Keratinocyte (primary cell): ENCODE data around the gene SEZ6L2. TPM values are rescaled to one million over a fixed set of nuclear protein-coding genes. Genes with fewer than 3 reads are reported as not detected.
A peak's percentile ranks its signal among the peaks of the same experiment; 100 is the strongest.
"Not testable (repeated sequence)": the region's sequence is repeated elsewhere in the genome, so short reads cannot be mapped to it uniquely, and the experiment has no call there.

ENCODE experiments used
- DNase-seq: peaks from one replicate; pipeline ENCODE4 v3.0.0-alpha.2; 2011; ENCODE audit warnings: low read depth, missing footprints, low spot score
- FAIRE-seq: peaks from 2 replicates; lab custom pipeline; 2011; peaks lifted over from hg19 to GRCh38; lab: Jason Lieb, UNC
- H2AFZ ChIP-seq: 2 replicates; pipeline ENCODE4 v1.6.0; 2012; ENCODE audit warnings: low read length, control low read depth, inconsistent platforms; ENCODE audit not compliant: control insufficient read depth
- H3K27ac ChIP-seq: 2 replicates; pipeline ENCODE4 v1.5.1; 2011; ENCODE audit warnings: low read length; ENCODE audit not compliant: control insufficient read depth, insufficient read depth
- H3K27me3 ChIP-seq: 3 replicates; pipeline ENCODE4 v1.6.0; 2011; ENCODE audit warnings: low read length; ENCODE audit not compliant: control insufficient read depth, insufficient read depth; ENCODE audit errors: extremely low read depth
- H3K36me3 ChIP-seq, 2 experiments: 2 replicates in 1 of 2; 3 replicates in 1 of 2; pipeline ENCODE4 v1.5.1; 2011; ENCODE audit warnings: low read length in 2 of 2, mild to moderate bottlenecking in 1 of 2; ENCODE audit not compliant: control insufficient read depth in 2 of 2, insufficient read depth in 2 of 2; ENCODE audit errors: extremely low read depth in 1 of 2
- H3K4me1 ChIP-seq: 3 replicates; pipeline ENCODE4 v1.5.1; 2011; ENCODE audit warnings: low read length; ENCODE audit not compliant: control insufficient read depth, insufficient read depth; ENCODE audit errors: extremely low read depth
- H3K4me2 ChIP-seq: 3 replicates; pipeline ENCODE4 v1.6.0; 2011; ENCODE audit warnings: low read depth, low read length; ENCODE audit not compliant: control insufficient read depth, insufficient read depth; ENCODE audit errors: extremely low read depth
- H3K4me3 ChIP-seq, 3 experiments: fragments of 200-600 bp in 1 of 3; sonication (generic) in 1 of 3; 2 replicates in 2 of 3; 3 replicates in 1 of 3; pipeline ENCODE4 v1.5.1; 2011 to 2016; ENCODE audit warnings: low read length in 3 of 3, mild to moderate bottlenecking in 3 of 3, control low read depth in 2 of 3, inconsistent platforms in 1 of 3, low read depth in 1 of 3, mixed read lengths in 1 of 3, mixed run types in 1 of 3, moderate library complexity in 1 of 3; ENCODE audit not compliant: control insufficient read depth in 2 of 3, insufficient read depth in 2 of 3; ENCODE audit errors: extremely low read depth in 1 of 3
- H3K79me2 ChIP-seq: 2 replicates; pipeline ENCODE4 v1.6.0; 2012; ENCODE audit warnings: low read length; ENCODE audit not compliant: control insufficient read depth, insufficient read depth
- H3K9ac ChIP-seq: 3 replicates; pipeline ENCODE4 v1.6.0; 2011; ENCODE audit warnings: low read length; ENCODE audit not compliant: control insufficient read depth, insufficient read depth; ENCODE audit errors: extremely low read depth
- H3K9me1 ChIP-seq: 3 replicates; pipeline ENCODE4 v1.6.0; 2011; ENCODE audit warnings: low read length; ENCODE audit not compliant: control insufficient read depth, insufficient read depth; ENCODE audit errors: extremely low read depth
- H3K9me3 ChIP-seq: 2 replicates; pipeline ENCODE4 v1.5.1; 2012; ENCODE audit warnings: low read depth, low read length; ENCODE audit not compliant: control insufficient read depth
- H4K20me1 ChIP-seq: 3 replicates; pipeline ENCODE4 v1.6.0; 2011; ENCODE audit warnings: low read length; ENCODE audit not compliant: control insufficient read depth, insufficient read depth; ENCODE audit errors: extremely low read depth
- EZH2 ChIP-seq: IDR thresholded peaks from one replicate; pipeline ENCODE4 v1.6.1; 2012; ENCODE audit warnings: inconsistent platforms, mild to moderate bottlenecking, low read length, moderate library complexity
- dilution Hi-C: fragments of 300-500 bp; cut with MboI; formaldehyde crosslinking; loops from one replicate; pipeline ENCODE4 v1.7.0; 2020; ENCODE audit warnings: low sequenced_read_pairs; ENCODE audit not compliant: extremely low pct_ligation_motif_present
- polyA plus RNA-seq, 5 experiments: library from polyadenylated mRNA; depleted of rRNA in 3 of 5; stranded (reverse) in 3 of 5; stranded (forward) in 1 of 5; unstranded in 1 of 5; fragments of >200 nt; gene quantifications; 1 replicate in 1 of 5; 2 replicates in 3 of 5; 3 replicates in 1 of 5; pipeline versions ENCODE4 v1.2.1 to v1.2.3, GENCODE V29; 2011 to 2012; ENCODE audit warnings: missing spikeins in 2 of 5, low read depth in 1 of 5, low replicate concordance in 1 of 5
- TF ChIP-seq, protein P1 (sequence below), 3 experiments: IDR thresholded peaks in 1 of 3; conservative IDR thresholded peaks in 1 of 3; optimal IDR thresholded peaks in 1 of 3; 2 replicates in 2 of 3; 3 replicates in 1 of 3; pipeline versions ENCODE3 to v1.5.1; 2011; ENCODE audit warnings: low read length in 3 of 3, mild to moderate bottlenecking in 3 of 3, moderate library complexity in 2 of 3, control low read depth in 1 of 3, inconsistent platforms in 1 of 3; ENCODE audit not compliant: insufficient read depth in 2 of 3; ENCODE audit errors: extremely low read depth in 1 of 3

SEZ6L2 gene
- polyA plus RNA-seq, 1 donor (not counting 4 experiments of a cell fraction or from before 2014, with no cell fraction given), result 0.68 TPM

GRCh38 chr16:29943846-29944799 is 44.8 kb upstream of the SEZ6L2 start:
- Histone ChIP-seq H3K4me1 (peaks cover 15% of the 10 kb centered on the region), H3K79me2 (no peaks in the 10 kb centered on the region), H3K9me1 (no peaks in the 10 kb centered on the region), H3K4me2 (peak overlapping the region; percentile 90), H2AFZ (peak overlapping the region; percentile 81), H3K9ac (peak overlapping the region; percentile 71), H3K27me3 (no peaks in the 10 kb centered on the region), H4K20me1 (no peaks in the 10 kb centered on the region), H3K36me3 (no peaks in the 10 kb centered on the region), H3K4me3 (peak overlapping the region in 2 of 3 experiments; percentile 34 to 44), H3K9me3 (no peaks in the 10 kb centered on the region), H3K27ac (peak overlapping the region; percentile 92)
- DNase-seq (peak; percentile 95), FAIRE-seq (peak; percentile 71)
- dilution Hi-C loops, result no loop called here
- TF ChIP-seq, protein P1, sequence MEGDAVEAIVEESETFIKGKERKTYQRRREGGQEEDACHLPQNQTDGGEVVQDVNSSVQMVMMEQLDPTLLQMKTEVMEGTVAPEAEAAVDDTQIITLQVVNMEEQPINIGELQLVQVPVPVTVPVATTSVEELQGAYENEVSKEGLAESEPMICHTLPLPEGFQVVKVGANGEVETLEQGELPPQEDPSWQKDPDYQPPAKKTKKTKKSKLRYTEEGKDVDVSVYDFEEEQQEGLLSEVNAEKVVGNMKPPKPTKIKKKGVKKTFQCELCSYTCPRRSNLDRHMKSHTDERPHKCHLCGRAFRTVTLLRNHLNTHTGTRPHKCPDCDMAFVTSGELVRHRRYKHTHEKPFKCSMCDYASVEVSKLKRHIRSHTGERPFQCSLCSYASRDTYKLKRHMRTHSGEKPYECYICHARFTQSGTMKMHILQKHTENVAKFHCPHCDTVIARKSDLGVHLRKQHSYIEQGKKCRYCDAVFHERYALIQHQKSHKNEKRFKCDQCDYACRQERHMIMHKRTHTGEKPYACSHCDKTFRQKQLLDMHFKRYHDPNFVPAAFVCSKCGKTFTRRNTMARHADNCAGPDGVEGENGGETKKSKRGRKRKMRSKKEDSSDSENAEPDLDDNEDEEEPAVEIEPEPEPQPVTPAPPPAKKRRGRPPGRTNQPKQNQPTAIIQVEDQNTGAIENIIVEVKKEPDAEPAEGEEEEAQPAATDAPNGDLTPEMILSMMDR (optimal IDR thresholded peaks at IDR 0.05 in 1 of 3, IDR thresholded peaks at IDR 0.05 in 1 of 3, conservative IDR thresholded peaks at IDR 0.05 in 1 of 3; ENCODE audit: extremely low read depth in 1 of 3, insufficient read depth in 2 of 3, low read length in 3 of 3), result peak; percentile 52 to 56 (median 53)
- TF ChIP-seq EZH2, result no peak

DNA sequence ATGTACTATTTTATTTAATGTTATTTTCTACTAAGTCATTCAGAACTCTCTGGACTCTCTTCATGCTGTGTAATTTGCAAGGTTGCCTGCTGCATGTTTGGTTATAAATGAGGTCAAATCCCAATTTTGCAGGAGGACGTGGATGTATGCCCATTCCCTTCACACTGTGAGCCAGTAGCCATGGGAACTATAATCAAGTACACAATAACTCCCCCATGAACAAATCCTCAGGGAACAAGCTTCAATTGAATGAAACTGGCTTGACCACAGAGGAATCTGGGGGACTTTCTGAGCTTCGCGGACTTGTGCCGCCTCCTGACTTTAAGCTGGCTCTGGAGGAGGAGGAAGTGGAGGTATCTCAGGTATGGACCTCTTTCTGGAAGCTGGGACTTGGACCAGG is 41.3 kb upstream of the SEZ6L2 start:
- Histone ChIP-seq H3K9ac (no peak overlapping the region), H4K20me1 (no peaks in the 10 kb centered on the region), H3K4me2 (no peak overlapping the region), H2AFZ (no peak overlapping the region), H3K4me3 (no peak overlapping the region), H3K79me2 (no peaks in the 10 kb centered on the region), H3K27ac (no peak overlapping the region), H3K4me1 (peaks cover 15% of the 10 kb centered on the region), H3K9me3 (no peaks in the 10 kb centered on the region), H3K36me3 (no peaks in the 10 kb centered on the region), H3K27me3 (no peaks in the 10 kb centered on the region), H3K9me1 (no peaks in the 10 kb centered on the region)
- FAIRE-seq, result no peak
- DNase-seq, result no peak
- TF ChIP-seq, protein P1 (optimal IDR thresholded peaks at IDR 0.05 in 1 of 3, IDR thresholded peaks at IDR 0.05 in 1 of 3, conservative IDR thresholded peaks at IDR 0.05 in 1 of 3; ENCODE audit: extremely low read depth in 1 of 3, insufficient read depth in 2 of 3, low read length in 3 of 3), result no peak
- TF ChIP-seq EZH2, result no peak
- dilution Hi-C loops, result no loop called here

GRCh38 chr16:29931750-29932149 is 32.4 kb upstream of the SEZ6L2 start:
- H3K79me2 ChIP-seq, FAIRE-seq, dilution Hi-C loops: not testable (repeated sequence)

More at GRCh38 chr16:29931750-29932149, 32.4 kb upstream of the SEZ6L2 start:
- DNase-seq, H3K36me3 ChIP-seq, H3K4me3 ChIP-seq, H3K27ac ChIP-seq, H3K9me1 ChIP-seq, H4K20me1 ChIP-seq, H3K4me2 ChIP-seq, H3K9me3 ChIP-seq, H3K9ac ChIP-seq, H3K27me3 ChIP-seq, H3K4me1 ChIP-seq, H2AFZ ChIP-seq: not testable (repeated sequence)
